GM19463 (cell line): Measurements from ENCODE around the gene MAGOHB.
A peak's percentile ranks its signal among the peaks of the same experiment; 100 is the strongest.
"Not testable (repeated sequence)": the region's sequence is repeated elsewhere in the genome, so short reads cannot be mapped to it uniquely, and the experiment has no call there.

Experiments
- ATAC-seq: cut with Tn5 transposase; IDR thresholded peaks from one replicate; pipeline ENCODE4 v1.9.1; 2021; ENCODE audit warnings: mild to moderate bottlenecking, moderate library complexity; ENCODE audit not compliant: unreplicated experiment

Gene MAGOHB

GRCh38 chr12:10613349-10614055 lies at the start of gene MAGOHB:
Gene MAGOHB, minus strand, starts transcription at chr12:10613609. Its CDS starts 77 bp downstream, at chr12:10613532.
- peak; percentile 96 for ATAC-seq

DNA sequence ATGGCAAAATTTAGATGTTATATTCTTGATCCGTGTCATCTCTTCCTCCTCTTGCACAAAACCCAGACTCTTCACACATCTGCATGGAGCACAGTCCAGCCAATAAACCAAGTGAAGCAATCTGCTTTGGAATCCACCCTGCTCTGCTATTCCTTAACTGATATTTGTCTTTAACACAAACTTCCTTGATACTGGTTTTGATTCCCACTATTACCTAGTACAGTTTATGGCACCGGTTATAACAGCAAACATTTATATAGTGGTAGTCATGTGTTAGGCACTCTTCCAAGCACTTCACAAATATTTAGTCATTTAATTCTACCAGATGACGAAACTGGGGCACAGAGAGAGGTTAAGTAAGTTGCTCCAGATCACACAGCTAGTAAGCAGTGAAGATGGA lies 47.9 kb upstream of the MAGOHB start:
- ATAC-seq: no peak

GRCh38 chr12:10654003-10654402 lies 40.6 kb upstream of the MAGOHB start:
- ATAC-seq: no peak

DNA sequence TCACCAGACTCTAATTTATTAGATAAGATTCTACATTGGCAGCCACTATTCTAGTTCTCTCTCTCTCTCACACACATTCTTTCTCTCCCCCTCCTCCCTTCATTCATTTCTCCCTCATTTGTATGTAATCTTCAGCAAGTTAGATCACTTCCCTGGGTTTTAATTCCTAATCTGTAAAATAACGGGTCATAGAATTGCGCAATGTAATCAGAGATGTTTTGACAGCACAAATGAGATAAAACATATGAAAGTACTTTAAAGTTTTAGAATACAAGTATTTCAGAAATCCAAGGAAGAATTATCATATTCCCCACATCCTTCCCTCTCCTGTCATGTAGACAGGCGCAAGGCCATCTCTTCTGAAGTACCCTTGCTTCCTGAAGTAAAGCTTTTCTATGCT lies 38.8 kb upstream of the MAGOHB start:
- no peak for ATAC-seq

- not testable (repeated sequence) for ATAC-seq
Measured at GRCh38 chr12:10646576-10646975, 33.2 kb upstream of the MAGOHB start.

DNA sequence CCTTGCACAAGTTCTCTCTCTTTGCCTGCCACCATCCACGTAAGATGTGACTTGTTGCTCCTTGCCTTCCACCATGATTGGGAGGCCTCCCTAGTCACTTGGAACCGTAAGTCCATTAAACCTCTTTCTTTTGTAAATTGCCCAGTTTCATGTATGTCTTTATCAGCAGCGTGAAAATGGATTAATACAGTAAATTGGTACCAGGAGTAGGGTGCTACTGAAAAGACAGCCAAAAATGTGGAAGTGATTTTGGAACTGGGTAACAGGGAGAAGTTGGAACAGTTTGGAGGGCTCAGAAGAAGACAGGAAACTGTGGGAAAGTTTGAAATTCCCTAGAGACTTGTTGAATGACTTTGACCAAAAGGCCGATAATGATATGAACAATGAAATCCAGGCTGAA lies 32.5 kb upstream of the MAGOHB start:
- no peak for ATAC-seq

- ATAC-seq: no peak
Measured at GRCh38 chr12:10641735-10642500, 28.5 kb upstream of the MAGOHB start.

DNA sequence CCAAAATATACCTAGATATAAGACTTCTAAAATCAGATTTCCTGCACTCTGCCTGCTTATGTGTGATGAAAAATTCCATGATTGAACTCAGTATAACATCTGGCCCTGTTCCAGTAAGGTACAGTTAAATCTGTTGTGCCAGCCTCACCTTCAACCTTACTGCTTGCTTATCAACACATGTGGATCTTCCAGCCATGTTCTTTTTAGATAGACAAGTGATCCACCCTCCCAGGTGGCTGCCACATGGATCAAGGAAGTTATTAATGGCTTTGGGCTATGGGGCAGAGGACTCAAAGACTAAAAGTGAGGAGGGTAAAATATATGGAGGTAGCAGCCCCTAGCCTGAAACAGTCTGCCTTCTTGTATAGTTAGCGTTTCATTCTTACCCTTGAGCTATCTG lies 25.3 kb upstream of the MAGOHB start:
- no peak for ATAC-seq

- ATAC-seq: no peak
Measured at GRCh38 chr12:10636611-10637010, 23.2 kb upstream of the MAGOHB start.

GRCh38 chr12:10636124-10636523 lies 22.7 kb upstream of the MAGOHB start:
- no peak for ATAC-seq

- no peak for ATAC-seq
Measured at GRCh38 chr12:10635306-10635705, 21.9 kb upstream of the MAGOHB start.

DNA sequence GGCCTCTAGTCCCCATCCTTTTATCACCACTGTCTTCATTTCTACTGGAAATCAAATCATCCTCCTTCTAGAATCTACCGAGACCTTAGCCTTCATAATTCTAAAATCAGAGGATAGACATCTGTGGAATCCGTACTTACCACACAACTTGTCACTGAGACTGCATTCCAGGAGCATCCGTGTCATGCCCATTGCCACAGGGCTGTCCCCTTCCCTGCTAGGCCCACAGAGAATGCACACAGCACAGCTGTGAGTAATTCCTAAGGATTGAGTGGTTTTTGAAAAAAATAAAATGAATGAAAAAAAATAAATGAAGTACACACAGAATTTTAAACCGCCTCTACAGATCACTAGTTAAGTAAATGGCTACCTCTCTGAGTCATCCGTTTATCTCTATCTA lies 21.0 kb upstream of the MAGOHB start:
- no peak for ATAC-seq

DNA sequence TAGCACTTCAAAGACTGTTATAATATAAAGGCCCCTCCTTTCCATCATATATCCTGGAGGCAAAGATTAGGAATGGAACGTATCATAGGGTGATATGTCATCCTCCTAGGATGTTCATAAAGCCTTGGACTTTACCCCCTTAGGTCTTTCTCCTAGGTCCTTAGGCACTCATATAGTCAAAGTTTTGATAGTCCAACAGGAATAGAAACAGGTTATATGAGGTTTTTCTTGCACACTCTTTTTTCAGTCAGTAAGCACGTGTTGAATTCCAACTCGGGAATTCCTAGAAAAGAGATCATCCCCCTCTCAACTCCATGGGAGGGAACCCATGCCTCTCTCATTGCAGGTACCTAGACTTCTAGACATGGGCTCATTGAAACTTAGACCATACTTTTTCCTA lies 20.1 kb upstream of the MAGOHB start:
- ATAC-seq: no peak

GRCh38 chr12:10632226-10632625 lies 18.8 kb upstream of the MAGOHB start:
- ATAC-seq: no peak

GRCh38 chr12:10624605-10625004 lies 11.2 kb upstream of the MAGOHB start:
- no peak for ATAC-seq

DNA sequence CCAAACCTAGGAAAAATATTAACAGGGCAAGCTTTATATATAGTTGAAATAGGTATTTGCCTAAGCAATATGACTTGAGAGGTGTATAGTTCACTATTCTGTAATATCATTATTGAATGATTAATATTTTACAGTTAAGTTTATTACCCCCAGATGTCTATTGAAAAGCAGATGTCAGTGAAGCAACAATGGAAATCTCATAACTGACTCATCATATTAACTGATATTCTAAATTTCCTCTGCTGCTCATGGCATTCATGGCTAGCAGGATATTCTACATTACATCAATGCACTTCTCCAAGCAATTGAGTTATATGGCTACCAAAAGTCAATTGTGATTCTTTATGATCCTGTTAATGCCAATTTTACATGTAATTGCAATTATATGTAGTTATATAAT lies 9.7 kb upstream of the MAGOHB start:
- ATAC-seq: no peak

- ATAC-seq: no peak
Measured at GRCh38 chr12:10621278-10621677, 7.9 kb upstream of the MAGOHB start.

- no peak for ATAC-seq
Measured at GRCh38 chr12:10620078-10620779, 6.8 kb upstream of the MAGOHB start.

DNA sequence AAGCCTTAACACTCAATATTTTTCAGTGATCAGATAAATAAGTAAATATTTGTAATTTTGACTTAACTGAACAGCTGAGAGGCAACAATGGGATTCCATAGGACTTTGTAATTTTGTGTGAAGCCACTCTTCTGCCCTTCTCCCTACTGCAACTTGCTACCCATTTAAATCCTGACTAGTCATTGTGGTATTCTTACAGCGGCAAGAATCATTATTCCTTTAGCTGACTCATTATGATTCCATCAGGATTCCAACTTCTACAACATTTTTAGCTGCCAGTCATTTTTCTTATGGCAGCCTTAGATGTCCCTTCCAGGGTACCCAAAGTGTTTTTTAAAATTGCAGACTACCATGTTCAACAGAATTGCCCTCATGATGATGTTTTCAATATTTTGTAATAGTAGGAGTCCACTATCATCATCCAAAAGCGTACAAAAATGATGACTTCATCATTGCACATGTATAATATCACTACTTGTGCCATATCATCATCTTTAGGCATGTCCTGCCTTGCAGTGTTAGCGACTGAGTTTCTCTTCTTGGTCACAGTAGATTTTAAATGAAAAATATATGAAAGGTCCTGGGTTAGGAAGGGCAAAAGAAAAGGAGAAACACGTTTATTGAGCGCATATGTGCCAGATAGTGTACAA lies 5.1 kb upstream of the MAGOHB start:
- ATAC-seq: no peak

DNA sequence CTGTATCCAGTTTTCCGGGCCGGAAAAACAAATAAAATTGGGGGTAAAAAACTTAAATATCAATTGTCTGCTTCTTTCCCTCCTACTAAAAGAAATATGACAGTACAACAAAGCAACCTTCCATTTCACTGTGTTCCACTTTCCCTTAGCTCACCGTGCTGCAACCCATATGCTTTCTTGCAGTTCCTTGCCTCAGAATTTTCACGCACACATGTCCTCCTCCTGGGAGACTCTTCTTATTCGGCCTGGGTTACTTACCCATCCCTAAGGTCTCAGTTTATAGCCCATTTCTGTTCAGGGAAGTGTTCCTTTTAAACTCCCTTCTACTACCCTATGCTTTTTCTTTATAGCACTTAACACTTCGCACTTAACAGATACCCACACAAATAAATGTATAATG lies 4.5 kb upstream of the MAGOHB start:
- ATAC-seq: no peak

DNA sequence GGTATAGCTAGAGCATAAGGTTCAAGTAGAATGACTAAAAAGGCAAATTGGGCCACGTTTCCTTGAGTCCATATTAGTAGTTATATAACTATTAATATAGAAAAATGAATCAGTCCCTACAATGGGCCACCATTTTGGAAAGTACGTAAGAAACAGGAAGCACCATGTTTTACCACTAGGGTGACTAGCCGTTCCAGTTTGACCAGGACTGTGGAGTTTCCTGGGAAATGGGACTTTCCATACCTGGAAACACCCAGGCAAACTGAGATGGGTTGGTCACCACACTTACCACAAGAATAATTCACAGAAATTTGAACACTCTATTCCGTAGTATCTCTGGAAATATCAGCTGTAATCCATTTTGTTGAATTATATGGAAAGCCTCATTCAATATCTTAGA lies 2.1 kb upstream of the MAGOHB start:
- no peak for ATAC-seq

GRCh38 chr12:10614056-10614370 lies 604 bp upstream of the MAGOHB start:
- ATAC-seq: no peak
